Raji (cell line): ENCODE data around the gene CCDC30.

Source experiments
- POLR2A ChIP-seq: IDR thresholded peaks from 2 replicates; pipeline ENCODE4 v1.6.1; 2011; ENCODE audit warnings: low read depth, low read length, control low read depth; ENCODE audit not compliant: insufficient read depth

Gene CCDC30

GRCh38 chr1:42692911-42693310 lies 229.8 kb downstream of the CCDC30 start:
- no peak for TF ChIP-seq POLR2A

GRCh38 chr1:42698081-42698813 lies 235.2 kb downstream of the CCDC30 start:
- TF ChIP-seq POLR2A, result no peak

DNA sequence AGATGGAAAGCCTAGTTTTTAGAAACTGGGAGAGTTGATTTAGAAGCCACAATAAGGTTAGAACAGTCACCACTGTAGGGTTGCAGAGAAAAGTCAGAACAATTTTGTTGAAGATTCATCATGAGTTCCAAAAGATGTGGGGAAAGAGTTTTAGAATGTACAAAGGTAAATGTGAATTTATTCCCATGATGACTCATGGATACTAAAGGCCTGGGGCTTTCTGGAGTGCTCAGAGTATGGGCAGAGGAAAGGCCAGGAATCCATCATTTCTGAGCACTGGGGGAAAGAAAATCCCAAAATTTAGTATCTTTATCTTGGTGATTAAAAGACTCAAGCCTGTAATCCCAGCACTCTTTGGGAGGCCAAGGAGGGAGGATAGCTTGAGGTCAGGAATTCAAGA lies 236.9 kb downstream of the CCDC30 start:
- TF ChIP-seq POLR2A, result no peak

GRCh38 chr1:42703888-42704464 lies 240.9 kb downstream of the CCDC30 start:
- TF ChIP-seq POLR2A, result no peak
